Activated B cell treated with CpG ODN at 0.5 μM for 24 hours (primary cell): Measurements from ENCODE around the gene GAPDH. TPM values are rescaled to one million over a fixed set of nuclear protein-coding genes. Genes with fewer than 3 reads are reported as not detected.

ENCODE experiments used
- ATAC-seq: fragments of 200-7000 bp; cut with Tn5 transposase; one replicate; pipeline ENCODE4 v1.10.0; 2021; ENCODE audit warnings: low read depth, mild to moderate bottlenecking, moderate library complexity
- CTCF ChIA-PET: fragments of 350-600 bp; sonication (Branson Sonifier 250); formaldehyde crosslinking; loops from one replicate; lab custom pipeline; 2021; ENCODE audit warnings: antibody characterized with exemption; lab: Charles Lee
- POLR2A ChIA-PET: fragments of 350-600 bp; sonication (Branson Sonifier 250); formaldehyde crosslinking; loops from one replicate; lab custom pipeline; 2021; ENCODE audit warnings: antibody characterized with exemption; lab: Charles Lee
- DNase-seq: peaks from one replicate; pipeline ENCODE4 v3.0.0; 2022
- H3K27ac Mint-ChIP-seq: one replicate; pipeline ENCODE4 v1.8.0; 2020; ENCODE audit warnings: mixed read lengths
- H3K27me3 Mint-ChIP-seq: one replicate; pipeline ENCODE4 v1.8.0; 2021; ENCODE audit warnings: mixed read lengths
- H3K36me3 Mint-ChIP-seq: one replicate; pipeline ENCODE4 v1.8.0; 2021; ENCODE audit warnings: low read depth, mixed read lengths
- H3K4me1 Mint-ChIP-seq: one replicate; pipeline ENCODE4 v1.8.0; 2021; ENCODE audit warnings: mixed read lengths
- H3K4me3 Mint-ChIP-seq: one replicate; pipeline ENCODE4 v1.8.0; 2020; ENCODE audit warnings: mild to moderate bottlenecking, mixed read lengths
- H3K9me3 Mint-ChIP-seq: one replicate; pipeline ENCODE4 v1.8.0; 2020; ENCODE audit warnings: mixed read lengths
- CTCF ChIP-seq: fragments of 200-600 bp; IDR thresholded peaks from one replicate; pipeline ENCODE4 v1.8.0; 2022; ENCODE audit warnings: antibody characterized with exemption, mild to moderate bottlenecking
- intact Hi-C: fragments of 100-400 bp; cut with micrococcal nuclease; formaldehyde crosslinking; loops from one replicate; pipeline ENCODE4 v1.15.1; 2024
- total RNA-seq: library from RNA; stranded (reverse); gene quantifications from 2 replicates; pipeline ENCODE4 v1.2.3, GENCODE V29; 2022

Gene GAPDH
- total RNA-seq, 1 donor from 2014 or later = 1,003 TPM

- ATAC-seq (no peak), DNase-seq (no peak)
- H3K4me1 Mint-ChIP-seq = peaks cover 16% of the 10 kb centered on the region
- no peak overlapping the region for H3K4me3 Mint-ChIP-seq
- H3K27ac Mint-ChIP-seq = no peak overlapping the region
- CTCF ChIA-PET = interaction anchor here (0.5 to 0.8 kb wide), 2 partner anchors 14 to 21 kb away, joined by 3 read pairs; no protein-coding TSS in a partner anchor
- no peaks in the 10 kb centered on the region for H3K27me3 Mint-ChIP-seq
- peaks cover 65% of the 10 kb centered on the region for H3K36me3 Mint-ChIP-seq
- intact Hi-C loops = no loop called here
- POLR2A ChIA-PET = interaction anchor here (0.7 to 1.2 kb wide), 2 partner anchors 9 to 34 kb away, joined by 3 to 4 read pairs; no protein-coding TSS in a partner anchor
- no peak for TF ChIP-seq CTCF
- no peaks in the 10 kb centered on the region for H3K9me3 Mint-ChIP-seq
Observed at GRCh38 chr12:6548966-6549683, 14.8 kb downstream of the GAPDH start.

- no peak overlapping the region for H3K27ac Mint-ChIP-seq
Observed at GRCh38 chr12:6549684-6550151, 15.4 kb downstream of the GAPDH start.

GRCh38 chr12:6550294-6551062 lies 16.2 kb downstream of the GAPDH start:
- Mint-ChIP-seq H3K4me3 (no peak overlapping the region), H3K9me3 (no peaks in the 10 kb centered on the region), H3K4me1 (peaks cover 28% of the 10 kb centered on the region), H3K27me3 (no peaks in the 10 kb centered on the region), H3K36me3 (peaks cover 58% of the 10 kb centered on the region), H3K27ac (no peak overlapping the region)
- TF ChIP-seq CTCF = no peak
- no peak for DNase-seq
- intact Hi-C loops = loop anchor here (10.0 kb wide), 1 partner anchor 1084 kb away; no protein-coding TSS in a partner anchor
- POLR2A ChIA-PET = interaction anchor here (0.6 to 1.3 kb wide), 3 partner anchors 11 to 80 kb away, joined by 3 to 4 read pairs (median 3); partner anchors contain the start of gene VAMP1
- no peak for ATAC-seq
- CTCF ChIA-PET = interaction anchor here (4.3 kb wide), 1 partner anchor 11 kb away, joined by 24 read pairs; no protein-coding TSS in a partner anchor

More at GRCh38 chr12:6549684-6550151, 15.4 kb downstream of the GAPDH start:
- DNase-seq (no peak), ATAC-seq (no peak)
- Mint-ChIP-seq H3K4me3 (no peak overlapping the region), H3K36me3 (peaks cover 61% of the 10 kb centered on the region), H3K9me3 (no peaks in the 10 kb centered on the region), H3K4me1 (peaks cover 22% of the 10 kb centered on the region), H3K27me3 (no peaks in the 10 kb centered on the region)
- POLR2A ChIA-PET = interaction anchor here (0.7 to 1.2 kb wide), 2 partner anchors 10 to 34 kb away, joined by 3 to 4 read pairs; no protein-coding TSS in a partner anchor
- CTCF ChIA-PET = interaction anchor here (0.8 kb wide), 1 partner anchor 13 kb away, joined by 3 read pairs; no protein-coding TSS in a partner anchor
- TF ChIP-seq CTCF = no peak
- intact Hi-C loops = loop anchor here (10.0 kb wide), 1 partner anchor 1085 kb away; no protein-coding TSS in a partner anchor

GRCh38 chr12:6551063-6551461 lies 16.7 kb downstream of the GAPDH start:
- POLR2A ChIA-PET = interaction anchor here (1.2 to 1.3 kb wide), 2 partner anchors 15 to 80 kb away, joined by 3 read pairs; partner anchors contain the start of gene VAMP1
- Mint-ChIP-seq H3K4me3 (no peak overlapping the region), H3K4me1 (peaks cover 30% of the 10 kb centered on the region), H3K27ac (no peak overlapping the region), H3K9me3 (no peaks in the 10 kb centered on the region), H3K36me3 (peaks cover 54% of the 10 kb centered on the region), H3K27me3 (no peaks in the 10 kb centered on the region)
- ATAC-seq (no peak), DNase-seq (no peak)
- intact Hi-C loops = loop anchor here (10.0 kb wide), 1 partner anchor 1084 kb away; no protein-coding TSS in a partner anchor
- CTCF ChIA-PET = interaction anchor here (0.6 to 4.3 kb wide), 2 partner anchors 10 to 12 kb away, joined by 3 to 24 read pairs; no protein-coding TSS in a partner anchor
- no peak for TF ChIP-seq CTCF
